ENCODE measurements around the gene BMAL2.

Gene BMAL2

DNA sequence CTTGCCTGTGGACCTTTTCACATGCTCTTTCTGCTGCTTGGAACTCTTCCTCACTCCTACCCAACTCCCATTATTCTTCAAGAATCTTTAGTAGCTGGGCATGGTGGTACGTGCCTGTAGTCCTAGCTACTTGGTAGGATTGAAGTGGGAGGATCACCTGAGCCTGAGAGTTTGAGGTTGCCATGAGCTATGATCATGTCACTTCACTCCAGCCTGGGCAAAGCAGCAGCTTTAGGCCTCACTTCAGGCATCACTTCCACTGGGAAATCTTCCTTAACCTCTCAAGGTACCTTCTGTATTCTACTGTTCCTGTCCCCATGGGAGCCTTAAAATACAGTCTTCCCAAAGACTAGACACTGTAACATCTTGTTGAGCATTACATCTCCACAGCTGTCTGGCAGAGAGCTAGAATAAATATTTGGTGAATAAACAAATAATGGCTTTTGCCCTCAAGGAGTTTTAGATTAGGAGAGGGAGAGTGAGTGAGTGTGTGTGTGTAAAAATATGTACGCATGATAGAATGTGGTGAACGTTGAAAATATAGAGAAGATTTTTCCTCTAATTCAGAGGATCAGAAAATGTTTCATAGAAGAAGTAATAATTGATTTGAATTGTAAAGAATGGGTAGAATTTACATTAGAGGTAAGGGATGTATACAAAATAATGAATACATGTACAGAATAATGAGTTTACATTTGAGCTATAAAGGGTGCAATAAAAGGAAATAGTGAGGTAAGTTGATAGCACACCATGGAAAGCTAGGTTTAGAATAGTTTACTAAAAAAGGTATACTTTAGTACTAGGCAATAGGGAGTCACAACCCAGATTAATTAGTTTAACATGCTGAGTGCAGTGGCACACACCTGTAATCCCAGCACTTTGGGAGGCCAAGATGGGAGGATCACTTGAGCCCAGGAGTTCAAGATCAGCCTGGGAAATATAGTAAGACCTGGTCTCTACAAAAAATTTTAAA, 29.2 kb upstream of the BMAL2 start:
- H3K9me3 Mint-ChIP-seq: no peaks in the 10 kb centered on the region
- no peaks in the 10 kb centered on the region for H3K27me3 Mint-ChIP-seq
- H3K4me1 Mint-ChIP-seq (ENCODE audit: low read depth): no peaks in the 10 kb centered on the region
- no peak overlapping the region for H3K27ac Mint-ChIP-seq
- H3K36me3 Mint-ChIP-seq (ENCODE audit: low read depth): peaks cover 56% of the 10 kb centered on the region
- intact Hi-C loops (cut with micrococcal nuclease): loop anchor here (10.0 kb wide), 2 partner anchors 49 to 369 kb away; partner anchors contain the start of genes FGFR1OP2 and INTS13
- no peak overlapping the region for H3K4me3 Mint-ChIP-seq

DNA sequence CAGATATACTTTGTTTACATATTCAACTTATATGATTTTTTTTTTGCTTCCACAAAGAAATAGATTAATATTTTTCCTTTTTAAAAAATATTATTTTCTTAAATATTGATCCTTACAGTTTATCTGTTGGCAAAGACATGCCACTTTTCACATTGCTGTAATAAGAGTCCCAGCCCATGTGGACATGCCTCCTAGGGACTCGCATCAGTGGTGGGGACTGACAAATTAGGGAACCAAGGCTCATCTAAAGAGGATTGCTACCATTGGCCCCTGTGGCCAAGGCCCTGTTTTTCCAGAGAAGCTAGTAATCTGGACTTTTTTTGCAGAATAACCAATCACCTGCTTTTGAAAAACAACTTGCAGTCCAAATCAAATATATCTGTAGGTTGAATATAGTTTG, 27.8 kb upstream of the BMAL2 start:
- H3K27ac Mint-ChIP-seq: no peak overlapping the region
- H3K36me3 Mint-ChIP-seq (ENCODE audit: low read depth): peaks cover 51% of the 10 kb centered on the region

GRCh38 chr12:27305673-27306456, 26.8 kb upstream of the BMAL2 start:
- H3K27me3 Mint-ChIP-seq: no peaks in the 10 kb centered on the region
- no peaks in the 10 kb centered on the region for H3K4me1 Mint-ChIP-seq (ENCODE audit: low read depth)
- intact Hi-C loops (cut with micrococcal nuclease): loop anchor here (1.0 to 10.0 kb wide), 6 partner anchors 51 to 371 kb away; partner anchors contain the start of genes FGFR1OP2 and INTS13
- H3K4me3 Mint-ChIP-seq: no peak overlapping the region
- H3K27ac Mint-ChIP-seq: no peak overlapping the region
- peaks cover 51% of the 10 kb centered on the region for H3K36me3 Mint-ChIP-seq (ENCODE audit: low read depth)
- H3K9me3 Mint-ChIP-seq: no peaks in the 10 kb centered on the region

More for the DNA sequence above, 27.8 kb upstream of the BMAL2 start:
- Mint-ChIP-seq H3K4me3 (no peak overlapping the region), H3K27me3 (no peaks in the 10 kb centered on the region), H3K9me3 (no peaks in the 10 kb centered on the region), H3K4me1 (ENCODE audit: low read depth) (no peaks in the 10 kb centered on the region)
- intact Hi-C loops (cut with micrococcal nuclease): loop anchor here (5.0 to 10.0 kb wide), 5 partner anchors 50 to 370 kb away; partner anchors contain the start of genes FGFR1OP2 and INTS13

GRCh38 chr12:27309293-27309994, 23.2 kb upstream of the BMAL2 start:
- Mint-ChIP-seq H3K4me1 (ENCODE audit: low read depth) (no peaks in the 10 kb centered on the region), H3K27ac (no peak overlapping the region), H3K9me3 (no peaks in the 10 kb centered on the region), H3K27me3 (no peaks in the 10 kb centered on the region), H3K4me3 (no peak overlapping the region), H3K36me3 (ENCODE audit: low read depth) (peaks cover 67% of the 10 kb centered on the region)
- intact Hi-C loops (cut with micrococcal nuclease): loop anchor here (5.0 to 10.0 kb wide), 5 partner anchors 55 to 375 kb away; partner anchors contain the start of genes FGFR1OP2 and INTS13

- peaks cover 72% of the 10 kb centered on the region for H3K36me3 Mint-ChIP-seq (ENCODE audit: low read depth)
- H3K9me3 Mint-ChIP-seq: no peaks in the 10 kb centered on the region
- H3K27ac Mint-ChIP-seq: no peak overlapping the region
- intact Hi-C loops (cut with micrococcal nuclease): loop anchor here (5.0 to 10.0 kb wide), 5 partner anchors 55 to 375 kb away; partner anchors contain the start of genes FGFR1OP2 and INTS13
- H3K4me1 Mint-ChIP-seq (ENCODE audit: low read depth): no peaks in the 10 kb centered on the region
- H3K27me3 Mint-ChIP-seq: no peaks in the 10 kb centered on the region
- H3K4me3 Mint-ChIP-seq: no peak overlapping the region
Measured at GRCh38 chr12:27309995-27310315, 22.7 kb upstream of the BMAL2 start.

DNA sequence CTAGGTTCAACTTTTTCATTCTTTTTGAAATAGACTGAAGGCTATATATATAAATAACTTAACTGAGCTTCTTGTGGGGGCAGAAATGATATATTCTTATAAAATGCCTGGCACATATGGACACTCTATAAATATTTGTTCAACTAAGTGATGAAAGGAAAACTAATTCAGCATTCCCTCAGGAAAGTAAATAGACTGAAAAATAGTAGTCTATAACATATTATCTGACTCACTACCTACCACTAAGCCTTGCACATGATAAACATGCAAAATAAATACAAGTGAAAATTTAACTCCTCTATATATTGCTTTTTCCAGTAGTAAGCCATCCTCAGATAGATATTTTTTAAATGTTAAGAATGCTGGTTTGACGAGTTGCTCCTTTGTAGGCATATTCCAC, 15.7 kb upstream of the BMAL2 start:
- H3K27ac Mint-ChIP-seq: no peak overlapping the region
- no peak overlapping the region for H3K4me3 Mint-ChIP-seq
- peaks cover 68% of the 10 kb centered on the region for H3K36me3 Mint-ChIP-seq (ENCODE audit: low read depth)
- H3K27me3 Mint-ChIP-seq: no peaks in the 10 kb centered on the region
- intact Hi-C loops (cut with micrococcal nuclease): no loop called here
- no peaks in the 10 kb centered on the region for H3K9me3 Mint-ChIP-seq
- H3K4me1 Mint-ChIP-seq (ENCODE audit: low read depth): peaks cover 5% of the 10 kb centered on the region

DNA sequence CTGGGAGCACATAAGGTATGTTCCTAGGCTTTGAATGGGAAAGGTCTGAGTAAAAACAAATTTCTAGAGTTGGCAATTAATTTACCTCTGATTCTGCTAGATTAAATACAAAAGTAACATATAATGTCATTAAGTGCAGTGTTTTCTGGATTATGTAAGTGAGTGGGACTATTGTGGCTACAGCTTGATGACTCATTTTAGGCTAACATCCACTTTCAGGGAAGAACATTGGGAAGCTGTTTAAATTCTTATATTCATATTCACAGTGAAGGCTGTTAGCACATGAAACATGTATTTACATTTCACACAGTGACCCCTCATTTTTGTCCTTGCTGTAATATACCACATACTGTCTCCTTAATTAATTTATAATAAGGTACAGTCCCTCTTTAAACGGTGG, 13.2 kb upstream of the BMAL2 start:
- Mint-ChIP-seq H3K36me3 (ENCODE audit: low read depth) (peaks cover 55% of the 10 kb centered on the region), H3K27me3 (no peaks in the 10 kb centered on the region), H3K4me3 (no peak overlapping the region), H3K4me1 (ENCODE audit: low read depth) (peaks cover 5% of the 10 kb centered on the region), H3K27ac (no peak overlapping the region), H3K9me3 (no peaks in the 10 kb centered on the region)
- intact Hi-C loops (cut with micrococcal nuclease): no loop called here

DNA sequence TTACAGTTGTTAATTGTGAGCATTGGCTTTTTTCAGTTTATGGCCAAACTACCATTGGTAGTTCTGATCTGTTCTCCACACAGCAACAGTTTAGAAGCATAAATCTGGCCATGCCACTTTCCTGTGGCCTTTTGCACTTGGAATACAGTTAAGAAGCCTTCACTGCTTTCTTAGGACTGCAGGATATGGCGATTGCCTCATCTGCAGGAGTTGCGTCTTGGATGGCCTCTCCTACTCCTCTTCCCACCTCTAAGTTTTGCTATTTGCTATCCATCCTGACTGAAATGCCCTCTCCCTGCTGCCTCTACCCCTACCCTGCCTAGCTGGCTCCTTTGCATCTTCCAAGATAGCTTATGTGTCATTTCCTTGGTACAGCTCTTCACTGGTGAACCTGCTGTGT, 12.8 kb upstream of the BMAL2 start:
- intact Hi-C loops (cut with micrococcal nuclease): no loop called here
- Mint-ChIP-seq H3K4me1 (ENCODE audit: low read depth) (peaks cover 5% of the 10 kb centered on the region), H3K9me3 (no peaks in the 10 kb centered on the region), H3K27ac (no peak overlapping the region), H3K27me3 (no peaks in the 10 kb centered on the region), H3K36me3 (ENCODE audit: low read depth) (peaks cover 51% of the 10 kb centered on the region), H3K4me3 (no peak overlapping the region)

DNA sequence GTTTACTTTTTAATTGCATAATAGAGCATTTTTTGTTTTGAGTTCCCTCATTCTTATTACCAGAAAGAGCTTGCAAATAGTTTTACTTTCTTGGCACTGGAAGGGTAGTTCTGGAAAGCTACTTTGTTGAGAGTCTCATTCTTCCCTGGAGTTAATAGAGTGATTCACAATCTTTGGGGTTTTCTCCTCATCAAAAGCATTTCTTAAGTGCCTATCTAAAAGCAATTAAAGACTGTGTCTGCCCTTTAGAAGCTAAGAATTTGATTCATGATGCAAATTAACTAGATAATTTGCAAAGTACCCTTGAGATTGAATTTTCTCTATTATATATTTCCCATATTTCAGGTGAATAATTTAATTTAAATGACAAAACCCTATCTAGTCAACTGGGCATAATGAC, 8.1 kb upstream of the BMAL2 start:
- Mint-ChIP-seq H3K9me3 (no peaks in the 10 kb centered on the region), H3K36me3 (ENCODE audit: low read depth) (peaks cover 45% of the 10 kb centered on the region), H3K4me1 (ENCODE audit: low read depth) (peaks cover 16% of the 10 kb centered on the region), H3K27ac (no peak overlapping the region), H3K4me3 (no peak overlapping the region), H3K27me3 (no peaks in the 10 kb centered on the region)
- intact Hi-C loops (cut with micrococcal nuclease): no loop called here

- intact Hi-C loops (cut with micrococcal nuclease): loop anchor here (5.0 kb wide), 1 partner anchor 191 kb away; the partner anchor contains the start of gene PPFIBP1
Measured at GRCh38 chr12:27330846-27331245, 1.8 kb upstream of the BMAL2 start.

GRCh38 chr12:27331291-27331926, 1.2 kb upstream of the BMAL2 start:
- intact Hi-C loops (cut with micrococcal nuclease): loop anchor here (5.0 kb wide), 1 partner anchor 191 kb away; the partner anchor contains the start of gene PPFIBP1
- peak overlapping the region; percentile 44 for H3K4me3 Mint-ChIP-seq
- peaks cover 57% of the 10 kb centered on the region for H3K4me1 Mint-ChIP-seq (ENCODE audit: low read depth)
- H3K36me3 Mint-ChIP-seq (ENCODE audit: low read depth): peaks cover 20% of the 10 kb centered on the region
- H3K9me3 Mint-ChIP-seq: no peaks in the 10 kb centered on the region
- H3K27ac Mint-ChIP-seq: peak overlapping the region; percentile 89
- no peaks in the 10 kb centered on the region for H3K27me3 Mint-ChIP-seq

More at GRCh38 chr12:27330846-27331245, 1.8 kb upstream of the BMAL2 start:
- H3K4me1 Mint-ChIP-seq (ENCODE audit: low read depth): peaks cover 57% of the 10 kb centered on the region
- H3K36me3 Mint-ChIP-seq (ENCODE audit: low read depth): peaks cover 25% of the 10 kb centered on the region
- peak overlapping the region; percentile 30 for H3K4me3 Mint-ChIP-seq
- peak overlapping the region; percentile 89 for H3K27ac Mint-ChIP-seq
- no peaks in the 10 kb centered on the region for H3K27me3 Mint-ChIP-seq
- no peaks in the 10 kb centered on the region for H3K9me3 Mint-ChIP-seq

- Mint-ChIP-seq H3K4me3 (peak overlapping the region; percentile 66), H3K27me3 (no peaks in the 10 kb centered on the region), H3K4me1 (ENCODE audit: low read depth) (peaks cover 57% of the 10 kb centered on the region), H3K36me3 (ENCODE audit: low read depth) (peaks cover 15% of the 10 kb centered on the region), H3K9me3 (no peaks in the 10 kb centered on the region), H3K27ac (peak overlapping the region; percentile 89)
- intact Hi-C loops (cut with micrococcal nuclease): loop anchor here (5.0 kb wide), 1 partner anchor 190 kb away; the partner anchor contains the start of gene PPFIBP1
Measured at GRCh38 chr12:27331927-27332324, 710 bp upstream of the BMAL2 start.

GRCh38 chr12:27332407-27332713, 276 bp upstream of the BMAL2 start:
- H3K4me1 Mint-ChIP-seq (ENCODE audit: low read depth): peaks cover 60% of the 10 kb centered on the region
- peaks cover 12% of the 10 kb centered on the region for H3K36me3 Mint-ChIP-seq (ENCODE audit: low read depth)
- intact Hi-C loops (cut with micrococcal nuclease): loop anchor here (5.0 kb wide), 1 partner anchor 190 kb away; the partner anchor contains the start of gene PPFIBP1
- H3K27me3 Mint-ChIP-seq: no peaks in the 10 kb centered on the region
- H3K4me3 Mint-ChIP-seq: peak overlapping the region; percentile 66
- no peaks in the 10 kb centered on the region for H3K9me3 Mint-ChIP-seq
- peak overlapping the region; percentile 89 for H3K27ac Mint-ChIP-seq

All from dendritic cell treated with granulocyte-macrophage colony-stimulating factor and Interleukin-4, amounts not matched to agents 40 ng/mL and 50 ng/mL, for 4 days (primary cell).